GM04503 (cell line): Measurements from ENCODE around the gene TSPYL2.
A peak's percentile ranks its signal among the peaks of the same experiment; 100 is the strongest.

Experiments used
- DNase-seq: peaks from one replicate; pipeline ENCODE4 v3.0.0-alpha.2; 2012; ENCODE audit warnings: low read depth

The TSPYL2 gene

DNA sequence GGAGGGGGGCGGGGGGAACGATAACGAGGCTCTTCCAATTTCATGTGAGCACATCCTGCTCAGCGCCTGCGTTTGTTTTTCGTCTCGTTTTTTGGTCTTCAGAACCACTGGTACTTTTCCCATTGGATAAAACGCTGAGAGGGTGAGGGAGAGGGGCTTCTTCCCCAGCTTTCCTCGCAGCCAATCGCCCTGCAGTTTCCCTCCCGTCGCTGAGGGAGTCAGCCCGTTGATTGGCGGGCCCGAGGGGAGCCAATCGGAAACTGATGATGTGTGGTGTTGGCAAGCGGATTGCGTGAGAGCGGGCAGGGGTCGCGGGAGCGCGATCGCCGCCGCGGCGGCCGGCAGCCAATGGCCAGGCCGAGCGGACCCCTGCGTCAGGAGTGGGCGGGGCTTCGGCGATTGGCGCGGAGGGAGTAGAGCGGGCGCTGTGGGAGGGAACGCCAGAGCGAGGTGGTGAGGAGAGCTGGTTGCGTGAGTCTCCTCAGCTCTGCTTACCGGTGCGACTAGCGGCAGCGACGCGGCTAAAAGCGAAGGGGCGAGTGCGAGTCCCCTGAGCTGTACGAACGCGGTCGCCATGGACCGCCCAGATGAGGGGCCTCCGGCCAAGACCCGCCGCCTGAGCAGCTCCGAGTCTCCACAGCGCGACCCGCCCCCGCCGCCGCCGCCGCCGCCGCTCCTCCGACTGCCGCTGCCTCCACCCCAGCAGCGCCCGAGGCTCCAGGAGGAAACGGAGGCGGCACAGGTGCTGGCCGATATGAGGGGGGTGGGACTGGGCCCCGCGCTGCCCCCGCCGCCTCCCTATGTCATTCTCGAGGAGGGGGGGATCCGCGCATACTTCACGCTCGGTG, at the start of gene TSPYL2:
Gene TSPYL2 (plus strand): TSS at position 443 of the 848 bp plus-strand sequence. CDS start 132 bp downstream, at position 575.
- DNase-seq, result peak; percentile 87

GRCh38 chrX:53036149-53036548, 46.0 kb upstream of the TSPYL2 start:
- no peak for DNase-seq

- DNase-seq, result no peak
These were observed 42.9 kb upstream of the TSPYL2 start for GRCh38 chrX:53039236-53039635.

DNA sequence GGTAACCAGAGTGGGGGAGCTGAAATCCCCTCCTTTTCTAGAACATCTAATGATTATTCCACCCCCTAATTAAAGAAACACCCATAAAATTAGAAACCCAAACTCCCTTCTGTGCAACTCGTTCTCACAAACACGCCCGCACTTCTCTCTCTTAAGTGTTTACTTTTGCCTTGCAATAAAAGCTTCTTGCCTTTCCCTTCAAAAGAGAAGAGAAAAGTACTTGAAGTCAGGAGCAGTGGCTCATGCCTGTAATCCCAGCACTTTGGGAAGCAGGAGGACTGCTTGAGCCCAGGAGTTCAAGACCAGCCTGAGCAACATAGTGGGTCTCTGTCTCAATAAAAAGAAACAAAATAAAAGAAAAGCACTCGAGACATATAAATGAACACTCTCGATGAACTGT, 37.2 kb upstream of the TSPYL2 start:
- no peak for DNase-seq

DNA sequence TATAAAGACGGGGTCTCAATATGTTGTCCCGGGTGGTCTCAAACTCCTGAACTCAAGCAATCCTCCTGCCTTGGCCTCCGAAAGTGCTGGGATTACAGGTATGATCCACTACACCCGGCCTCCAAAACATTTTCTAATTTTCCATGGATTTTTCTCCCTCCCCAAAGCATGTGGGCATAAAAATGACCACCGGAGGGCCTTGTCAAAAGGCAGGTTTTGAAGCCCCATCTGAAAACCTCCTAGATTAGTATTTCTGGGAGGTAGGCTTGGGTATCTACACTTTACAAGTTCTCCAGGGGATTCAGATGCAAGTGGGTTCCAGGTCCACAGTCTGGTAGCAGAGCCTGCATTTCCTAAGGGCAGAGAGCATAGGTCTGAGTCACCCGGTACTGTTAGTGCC, 34.9 kb upstream of the TSPYL2 start:
- no peak for DNase-seq

- DNase-seq, result peak; percentile 36
These were observed 33.7 kb upstream of the TSPYL2 start, which contains the start of gene GPR173 for GRCh38 chrX:53048169-53049126. TSS of gene GPR173 (plus strand) at chrX:53048789. CDS start at chrX:53076622, 27,833 bp downstream.

DNA sequence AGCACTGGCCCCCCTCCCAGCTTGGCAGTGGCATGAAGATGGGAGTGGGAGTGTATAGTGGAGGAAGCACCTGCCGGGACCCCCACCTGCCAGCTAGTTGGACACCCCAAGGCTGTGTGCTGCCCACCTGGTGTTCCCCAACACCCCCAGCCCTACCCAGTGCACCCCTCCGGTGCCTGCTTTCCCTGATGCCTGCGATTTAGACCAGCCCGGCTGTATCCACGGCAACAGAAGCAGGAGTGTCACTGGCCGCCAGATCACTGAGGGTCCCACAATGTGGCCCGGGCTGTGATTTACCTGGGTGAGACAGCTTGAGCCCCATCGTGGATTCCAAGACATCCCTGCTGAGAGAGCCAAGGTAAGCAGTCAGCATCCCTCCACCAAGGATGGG, 33.0 kb upstream of the TSPYL2 start:
- no peak for DNase-seq

DNA sequence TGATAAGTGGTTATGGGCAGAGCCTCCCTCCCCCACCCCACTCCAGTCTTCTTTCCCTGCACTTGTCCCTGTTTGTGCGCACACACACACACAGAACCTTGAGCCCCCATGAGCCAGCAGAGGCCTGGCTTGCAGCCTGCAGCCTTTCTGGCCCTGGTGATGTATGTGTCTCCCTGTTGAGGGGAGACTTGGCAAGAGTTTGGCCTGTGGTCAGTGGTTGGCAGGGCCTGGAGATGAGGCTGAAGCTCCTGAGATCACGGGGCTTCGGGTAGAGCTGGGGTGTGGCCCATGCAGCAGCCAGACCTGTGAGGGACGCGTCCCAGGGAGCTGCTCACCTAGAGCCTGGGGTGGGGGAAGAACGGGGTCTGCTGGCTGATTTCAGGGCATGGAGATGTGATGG, 31.3 kb upstream of the TSPYL2 start:
- no peak for DNase-seq

DNA sequence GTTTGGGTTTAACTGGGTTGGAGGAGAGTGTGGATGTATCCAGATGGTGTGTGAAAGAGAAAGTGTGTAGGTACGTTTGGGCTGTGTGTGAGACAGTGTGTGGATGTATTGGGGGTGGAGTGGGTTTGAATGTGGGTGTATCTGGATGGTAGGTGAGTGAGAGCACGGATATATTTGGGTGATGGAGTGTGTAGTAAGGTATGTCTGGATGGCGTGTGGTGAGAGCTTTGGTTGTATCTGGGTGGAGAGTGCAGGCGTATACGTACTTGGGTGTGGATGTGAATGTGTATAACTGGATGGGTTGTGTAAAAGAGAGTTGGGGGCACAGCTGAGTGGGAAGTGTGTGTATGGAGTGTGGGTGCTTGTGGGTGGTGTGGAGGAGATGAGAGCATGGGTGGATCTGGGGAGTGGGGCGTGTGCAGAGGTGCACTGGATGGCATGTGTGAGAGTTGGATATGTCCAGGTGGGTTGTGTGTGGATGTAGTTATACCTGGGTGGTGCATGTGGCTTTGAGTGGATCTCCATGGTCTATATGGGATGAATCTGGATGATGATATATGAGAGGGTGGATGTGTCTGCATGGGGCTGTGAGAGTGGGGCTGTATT, 26.8 kb upstream of the TSPYL2 start:
- DNase-seq, result no peak

GRCh38 chrX:53056292-53056691, 25.9 kb upstream of the TSPYL2 start:
- DNase-seq, result no peak

GRCh38 chrX:53065104-53065503, 17.1 kb upstream of the TSPYL2 start:
- DNase-seq, result no peak

- no peak for DNase-seq
These were observed 11.1 kb upstream of the TSPYL2 start for GRCh38 chrX:53071064-53071463.

DNA sequence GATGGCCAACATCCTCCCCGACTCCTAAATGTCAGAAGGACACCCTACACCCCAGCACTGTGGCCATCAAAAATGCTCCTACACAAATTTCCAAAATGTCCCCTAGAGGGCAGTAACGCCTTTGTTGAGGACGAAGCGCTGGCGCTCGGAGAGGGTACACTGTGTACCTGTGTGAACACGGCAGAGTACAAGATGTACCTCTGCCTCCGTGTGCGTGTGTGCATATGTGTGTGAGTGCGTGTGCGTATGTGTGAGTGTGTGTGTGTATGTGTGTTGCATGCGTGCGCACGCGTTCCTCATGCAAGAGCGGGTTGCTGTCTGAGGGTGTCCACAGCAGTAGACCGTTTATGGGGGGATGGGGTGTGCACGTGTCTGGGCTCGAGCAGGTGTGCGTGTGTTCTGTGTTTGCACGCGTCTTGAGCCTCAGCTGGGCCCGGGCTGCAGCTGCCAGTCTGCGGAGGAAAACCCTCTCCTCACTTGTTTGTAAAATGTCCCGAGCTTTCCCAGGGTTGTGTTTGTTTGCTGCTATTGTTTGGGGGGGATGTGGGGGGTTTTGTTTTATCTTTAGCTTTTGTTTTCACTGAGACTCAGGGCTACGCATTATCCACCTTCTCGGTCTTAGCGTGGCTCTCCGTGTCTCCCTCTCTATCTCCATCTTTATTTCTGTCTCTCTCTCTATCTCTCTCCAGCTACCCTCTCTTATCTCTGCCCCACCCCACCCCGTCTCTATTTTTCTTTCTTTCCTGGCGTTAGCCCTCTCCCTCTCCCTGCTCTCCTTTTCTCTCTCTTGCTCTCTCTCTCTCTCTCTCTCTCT, 10.4 kb upstream of the TSPYL2 start:
- no peak for DNase-seq

DNA sequence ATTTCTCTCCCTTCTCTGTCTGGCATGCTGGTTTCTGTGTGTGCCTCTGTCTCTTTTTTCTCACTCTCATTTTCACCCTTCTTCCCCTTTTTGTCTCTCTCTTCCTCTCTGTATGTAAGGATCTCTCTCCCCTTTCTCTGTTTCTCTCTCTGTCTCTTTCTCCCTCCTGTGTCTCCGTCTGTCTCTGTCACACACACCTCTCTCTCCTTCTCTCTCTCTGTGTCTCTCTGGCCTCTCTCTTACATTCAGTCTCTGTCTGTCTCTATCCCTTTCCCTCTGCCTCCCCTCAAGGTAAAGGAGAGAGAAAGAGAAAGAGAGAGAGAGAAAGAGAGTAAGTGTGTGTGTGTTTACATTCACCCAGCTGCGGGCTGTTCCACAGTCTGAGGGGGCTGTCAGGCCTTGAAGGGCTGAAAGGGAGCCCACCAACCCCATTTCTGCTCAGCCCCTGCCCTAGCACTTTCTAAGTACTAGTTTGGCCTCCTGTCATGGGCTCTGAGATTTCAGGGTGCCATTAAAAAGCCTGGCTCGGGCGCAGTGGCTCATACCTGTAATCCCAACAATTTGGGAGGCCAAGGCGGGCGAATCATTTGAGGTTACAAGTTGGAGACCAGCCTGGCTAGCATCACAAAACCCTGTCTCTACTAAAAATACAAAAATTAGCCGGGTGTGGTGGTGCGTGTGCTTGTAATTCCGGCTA, 9.6 kb upstream of the TSPYL2 start:
- no peak for DNase-seq

DNA sequence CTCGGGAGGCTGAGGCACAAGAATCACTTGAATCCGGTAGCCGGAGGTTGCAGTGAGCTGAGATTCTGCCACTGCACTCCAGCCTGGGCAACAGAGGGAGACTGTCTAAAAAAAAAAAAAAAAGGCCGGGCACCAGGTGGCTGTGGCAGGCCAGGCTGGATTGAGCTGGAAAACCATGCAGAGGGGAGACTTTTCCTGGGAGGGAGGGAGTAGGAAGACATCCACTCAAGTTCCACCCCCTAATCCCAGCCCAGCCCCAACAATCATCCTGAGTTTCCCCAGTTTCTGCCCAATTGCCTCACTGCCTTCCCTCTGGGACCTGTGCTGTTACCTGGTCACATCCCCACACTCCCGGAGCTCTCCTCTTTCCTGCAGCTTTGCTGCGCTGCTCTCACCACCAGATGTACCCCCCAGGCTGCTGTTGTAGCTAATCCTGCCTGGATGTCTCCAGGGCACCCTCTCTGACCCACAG, 9.0 kb upstream of the TSPYL2 start:
- no peak for DNase-seq

DNA sequence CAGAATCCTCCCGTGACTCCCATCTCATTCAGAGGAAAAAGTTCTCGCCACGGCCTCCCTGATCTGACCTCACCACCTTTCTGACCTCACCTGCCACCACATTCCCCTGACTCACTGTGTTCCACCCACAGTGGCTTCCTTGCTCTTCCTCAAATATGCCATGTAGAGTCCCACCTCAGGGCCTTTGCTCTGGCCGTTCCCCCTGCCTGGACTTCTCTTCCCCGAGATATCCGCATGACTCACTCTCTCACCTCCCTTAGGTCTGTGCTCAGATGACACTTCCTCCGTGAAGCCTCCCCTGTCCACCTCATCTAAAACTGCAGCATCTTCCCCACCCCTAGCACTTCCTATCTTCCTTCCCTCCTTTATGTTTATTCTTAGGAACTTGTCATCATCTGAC, 7.2 kb upstream of the TSPYL2 start:
- no peak for DNase-seq

DNA sequence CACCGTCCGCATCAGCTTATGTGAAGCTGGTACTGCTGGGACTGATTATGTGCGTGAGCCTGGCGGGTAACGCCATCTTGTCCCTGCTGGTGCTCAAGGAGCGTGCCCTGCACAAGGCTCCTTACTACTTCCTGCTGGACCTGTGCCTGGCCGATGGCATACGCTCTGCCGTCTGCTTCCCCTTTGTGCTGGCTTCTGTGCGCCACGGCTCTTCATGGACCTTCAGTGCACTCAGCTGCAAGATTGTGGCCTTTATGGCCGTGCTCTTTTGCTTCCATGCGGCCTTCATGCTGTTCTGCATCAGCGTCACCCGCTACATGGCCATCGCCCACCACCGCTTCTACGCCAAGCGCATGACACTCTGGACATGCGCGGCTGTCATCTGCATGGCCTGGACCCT, 5.5 kb upstream of the TSPYL2 start:
- no peak for DNase-seq

DNA sequence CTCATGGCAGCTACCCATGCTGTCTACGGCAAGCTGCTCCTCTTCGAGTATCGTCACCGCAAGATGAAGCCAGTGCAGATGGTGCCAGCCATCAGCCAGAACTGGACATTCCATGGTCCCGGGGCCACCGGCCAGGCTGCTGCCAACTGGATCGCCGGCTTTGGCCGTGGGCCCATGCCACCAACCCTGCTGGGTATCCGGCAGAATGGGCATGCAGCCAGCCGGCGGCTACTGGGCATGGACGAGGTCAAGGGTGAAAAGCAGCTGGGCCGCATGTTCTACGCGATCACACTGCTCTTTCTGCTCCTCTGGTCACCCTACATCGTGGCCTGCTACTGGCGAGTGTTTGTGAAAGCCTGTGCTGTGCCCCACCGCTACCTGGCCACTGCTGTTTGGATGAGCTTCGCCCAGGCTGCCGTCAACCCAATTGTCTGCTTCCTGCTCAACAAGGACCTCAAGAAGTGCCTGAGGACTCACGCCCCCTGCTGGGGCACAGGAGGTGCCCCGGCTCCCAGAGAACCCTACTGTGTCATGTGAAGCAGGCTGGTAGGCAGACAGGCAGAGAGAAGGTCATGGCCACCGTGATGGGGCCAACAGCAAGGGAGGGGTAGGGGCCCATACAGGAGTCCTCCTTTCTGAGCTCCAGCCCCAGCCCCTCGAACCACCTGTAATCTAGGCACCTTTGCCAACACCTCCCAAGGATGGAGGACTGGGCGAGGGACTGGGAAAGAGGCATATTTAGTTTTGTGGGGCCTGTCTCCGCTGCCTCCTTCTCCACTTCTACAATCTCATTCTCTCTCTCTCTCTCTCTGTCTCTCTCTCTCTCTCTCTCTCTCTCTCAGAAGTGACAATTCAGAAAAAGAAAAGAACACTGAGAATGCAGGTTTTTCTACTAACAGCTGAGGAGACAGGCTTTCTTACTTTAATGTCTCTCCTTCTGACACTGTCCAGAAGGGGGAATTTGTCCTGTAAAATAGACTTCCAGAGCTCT, 4.7 kb upstream of the TSPYL2 start:
- no peak for DNase-seq

- no peak for DNase-seq
These were observed 3.2 kb upstream of the TSPYL2 start for GRCh38 chrX:53078943-53079342.
